Tibial nerve (tissue), 4 donors: ENCODE results near the gene SPPL2C.

Experiments used
- EP300 ChIP-seq, 2 donors: sonication (generic); formaldehyde crosslinking; IDR thresholded peaks; one replicate each; pipeline ENCODE4 v1.6.1; 2017; ENCODE audit warnings: antibody characterized with exemption in 2 of 2, mild to moderate bottlenecking in 1 of 2
- POLR2A ChIP-seq, 2 donors: fragments of 450-650 bp; IDR thresholded peaks; one replicate each; pipeline ENCODE4 v1.6.1; 2017; ENCODE audit warnings: antibody characterized with exemption in 2 of 2, mild to moderate bottlenecking in 2 of 2, moderate library complexity in 2 of 2
- TF ChIP-seq, protein P1 (sequence below), 5 experiments: fragments of 200-600 bp in 3 of 5; fragments of 450-650 bp in 2 of 5; sonication (generic) in 3 of 5; IDR thresholded peaks; one replicate each; pipeline ENCODE4 v1.5.1; 2016 to 2019; ENCODE audit warnings: antibody characterized with exemption in 5 of 5, mild to moderate bottlenecking in 3 of 5, moderate library complexity in 2 of 5

DNA sequence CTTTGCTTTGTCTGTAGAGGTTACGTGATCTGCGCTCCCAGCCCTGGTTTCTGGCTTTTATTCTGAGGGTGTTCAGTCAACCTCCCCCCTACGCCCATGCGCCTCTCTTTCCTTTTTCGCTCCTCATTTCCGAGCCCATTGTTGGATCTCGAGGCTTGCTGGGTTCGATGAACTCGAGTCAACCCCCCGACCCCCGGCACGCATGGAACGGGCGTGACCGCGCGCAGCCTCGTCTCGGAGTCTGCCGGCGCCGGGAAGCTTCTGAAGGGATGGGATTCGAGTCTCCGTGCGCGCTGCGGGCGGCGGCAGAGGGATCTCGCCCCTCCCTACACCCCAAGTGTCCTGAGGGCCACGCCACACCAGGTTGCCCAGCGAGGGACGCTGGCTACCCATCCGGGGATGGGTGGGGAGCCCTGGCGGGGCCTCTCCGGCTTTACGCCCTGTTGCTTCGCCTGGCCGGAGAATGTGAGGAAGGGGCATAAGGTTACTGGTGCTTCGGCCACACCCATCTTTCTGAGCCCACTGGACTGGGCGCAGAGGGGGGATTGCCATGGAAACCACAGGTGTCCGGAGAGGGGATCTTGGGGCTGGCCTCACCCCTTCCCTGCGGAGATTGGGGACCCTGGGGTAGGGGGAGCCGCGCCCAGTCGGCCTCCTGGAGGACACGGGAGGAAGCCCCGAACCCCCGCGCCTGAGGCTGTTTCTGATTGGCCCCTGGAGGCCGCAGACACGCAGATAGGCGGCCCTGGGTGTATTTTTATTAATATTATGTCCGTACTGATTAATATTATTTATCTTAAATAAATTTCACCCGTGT is 51.5 kb downstream of the SPPL2C start:
- TF ChIP-seq, protein P1, sequence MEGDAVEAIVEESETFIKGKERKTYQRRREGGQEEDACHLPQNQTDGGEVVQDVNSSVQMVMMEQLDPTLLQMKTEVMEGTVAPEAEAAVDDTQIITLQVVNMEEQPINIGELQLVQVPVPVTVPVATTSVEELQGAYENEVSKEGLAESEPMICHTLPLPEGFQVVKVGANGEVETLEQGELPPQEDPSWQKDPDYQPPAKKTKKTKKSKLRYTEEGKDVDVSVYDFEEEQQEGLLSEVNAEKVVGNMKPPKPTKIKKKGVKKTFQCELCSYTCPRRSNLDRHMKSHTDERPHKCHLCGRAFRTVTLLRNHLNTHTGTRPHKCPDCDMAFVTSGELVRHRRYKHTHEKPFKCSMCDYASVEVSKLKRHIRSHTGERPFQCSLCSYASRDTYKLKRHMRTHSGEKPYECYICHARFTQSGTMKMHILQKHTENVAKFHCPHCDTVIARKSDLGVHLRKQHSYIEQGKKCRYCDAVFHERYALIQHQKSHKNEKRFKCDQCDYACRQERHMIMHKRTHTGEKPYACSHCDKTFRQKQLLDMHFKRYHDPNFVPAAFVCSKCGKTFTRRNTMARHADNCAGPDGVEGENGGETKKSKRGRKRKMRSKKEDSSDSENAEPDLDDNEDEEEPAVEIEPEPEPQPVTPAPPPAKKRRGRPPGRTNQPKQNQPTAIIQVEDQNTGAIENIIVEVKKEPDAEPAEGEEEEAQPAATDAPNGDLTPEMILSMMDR (IDR thresholded peaks at IDR 0.05), result no peak
- TF ChIP-seq EP300 (IDR thresholded peaks at IDR 0.05), result no peak
- TF ChIP-seq POLR2A (IDR thresholded peaks at IDR 0.05), result no peak
